Esophagus squamous epithelium (tissue), 4 donors: ENCODE results near the gene GRHL1.

Source experiments
- POLR2A ChIP-seq, 4 donors: fragments of 450-650 bp; IDR thresholded peaks; one replicate each; pipeline ENCODE4 v1.6.1; 2017; ENCODE audit warnings: antibody characterized with exemption in 4 of 4, mild to moderate bottlenecking in 4 of 4, moderate library complexity in 3 of 4
- TF ChIP-seq, protein P1 (sequence below), 6 experiments: fragments of 450-650 bp in 4 of 6; fragments of 200-600 bp in 2 of 6; sonication (generic) in 2 of 6; IDR thresholded peaks; one replicate each; pipeline ENCODE4 v1.5.1; 2016 to 2019; ENCODE audit warnings: antibody characterized with exemption in 6 of 6, mild to moderate bottlenecking in 4 of 6, moderate library complexity in 4 of 6

GRCh38 chr2:9937258-9937657 lies 14.2 kb upstream of the GRHL1 start:
- TF ChIP-seq, protein P1, sequence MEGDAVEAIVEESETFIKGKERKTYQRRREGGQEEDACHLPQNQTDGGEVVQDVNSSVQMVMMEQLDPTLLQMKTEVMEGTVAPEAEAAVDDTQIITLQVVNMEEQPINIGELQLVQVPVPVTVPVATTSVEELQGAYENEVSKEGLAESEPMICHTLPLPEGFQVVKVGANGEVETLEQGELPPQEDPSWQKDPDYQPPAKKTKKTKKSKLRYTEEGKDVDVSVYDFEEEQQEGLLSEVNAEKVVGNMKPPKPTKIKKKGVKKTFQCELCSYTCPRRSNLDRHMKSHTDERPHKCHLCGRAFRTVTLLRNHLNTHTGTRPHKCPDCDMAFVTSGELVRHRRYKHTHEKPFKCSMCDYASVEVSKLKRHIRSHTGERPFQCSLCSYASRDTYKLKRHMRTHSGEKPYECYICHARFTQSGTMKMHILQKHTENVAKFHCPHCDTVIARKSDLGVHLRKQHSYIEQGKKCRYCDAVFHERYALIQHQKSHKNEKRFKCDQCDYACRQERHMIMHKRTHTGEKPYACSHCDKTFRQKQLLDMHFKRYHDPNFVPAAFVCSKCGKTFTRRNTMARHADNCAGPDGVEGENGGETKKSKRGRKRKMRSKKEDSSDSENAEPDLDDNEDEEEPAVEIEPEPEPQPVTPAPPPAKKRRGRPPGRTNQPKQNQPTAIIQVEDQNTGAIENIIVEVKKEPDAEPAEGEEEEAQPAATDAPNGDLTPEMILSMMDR (IDR thresholded peaks at IDR 0.05) = no peak
- no peak for TF ChIP-seq POLR2A (IDR thresholded peaks at IDR 0.05)
